BLaER1 treated with 17β-estradiol and CSF1 and Interleukin-3, amounts not matched to agents 10 nM and 100 nM (cell line): Measurements from ENCODE around the gene KCNE4.
"Not testable (repeated sequence)": the region's sequence is repeated elsewhere in the genome, so short reads cannot be mapped to it uniquely, and the experiment has no call there.

ENCODE experiments used
- H3K27ac ChIP-seq, 11 experiments: shearing (Covaris generic); formaldehyde crosslinking; 2 replicates each; pipeline ENCODE4 v1.8.1; 2022
- H3K27me3 ChIP-seq, 11 experiments: shearing (Covaris generic); formaldehyde crosslinking; 2 replicates each; pipeline ENCODE4 v1.8.1; 2022
- H3K36me3 ChIP-seq, 11 experiments: shearing (Covaris generic); formaldehyde crosslinking; 2 replicates each; pipeline ENCODE4 v1.8.1; 2022
- H3K4me1 ChIP-seq, 10 experiments: shearing (Covaris generic); formaldehyde crosslinking; 2 replicates each; pipeline ENCODE4 v1.8.1; 2022
- H3K4me2 ChIP-seq, 11 experiments: shearing (Covaris generic); formaldehyde crosslinking; 2 replicates each; pipeline ENCODE4 v1.8.1; 2022
- H3K4me3 ChIP-seq, 10 experiments: shearing (Covaris generic); formaldehyde crosslinking; 2 replicates each; pipeline ENCODE4 v1.8.1; 2022
- H3K9ac ChIP-seq, 11 experiments: shearing (Covaris generic); formaldehyde crosslinking; 2 replicates each; pipeline ENCODE4 v1.8.1; 2022
- H3K9me3 ChIP-seq, 11 experiments: shearing (Covaris generic); formaldehyde crosslinking; replicated peaks in 1 of 11; 2 replicates each; pipeline ENCODE4 v1.8.1; 2022
- H4K20me1 ChIP-seq, 11 experiments: shearing (Covaris generic); formaldehyde crosslinking; 2 replicates each; pipeline ENCODE4 v1.8.1; 2022
- Cebpa-rat ChIP-seq, 11 experiments: shearing (Covaris generic); IDR thresholded peaks; 2 replicates each; pipeline ENCODE4 v1.8.1; 2022

KCNE4 gene

GRCh38 chr2:223075301-223076270 is 23.6 kb downstream of the KCNE4 start:
- no peaks in the 10 kb centered on the region for H3K27me3 ChIP-seq
- H4K20me1 ChIP-seq = no peaks in the 10 kb centered on the region
- no peak overlapping the region for H3K9ac ChIP-seq
- no peaks in the 10 kb centered on the region for H3K36me3 ChIP-seq
- TF ChIP-seq Cebpa-rat (IDR thresholded peaks at IDR 0.05) = no peak
- peaks cover 0 to 9% (median 0%) of the 10 kb centered on the region in 11 experiments; a peak in 3 of 22 replicates for H3K9me3 ChIP-seq
- H3K4me3 ChIP-seq = no peak overlapping the region
- no peaks in the 10 kb centered on the region for H3K4me1 ChIP-seq
- H3K27ac ChIP-seq = no peak overlapping the region
- no peak overlapping the region for H3K4me2 ChIP-seq

GRCh38 chr2:223076573-223076972 is 24.6 kb downstream of the KCNE4 start:
- Histone ChIP-seq H3K27me3 (no peaks in the 10 kb centered on the region), H3K4me1 (no peaks in the 10 kb centered on the region), H3K4me3 (no peak overlapping the region), H3K27ac (no peak overlapping the region), H3K9me3 (peaks cover 0 to 9% (median 0%) of the 10 kb centered on the region in 11 experiments; a peak in 3 of 22 replicates), H3K36me3 (no peaks in the 10 kb centered on the region), H3K4me2 (no peak overlapping the region), H3K9ac (no peak overlapping the region), H4K20me1 (no peaks in the 10 kb centered on the region)
- TF ChIP-seq Cebpa-rat (IDR thresholded peaks at IDR 0.05) = no peak

- Histone ChIP-seq H3K4me2 (no peak overlapping the region), H3K9me3 (peaks cover 0 to 9% (median 0%) of the 10 kb centered on the region in 11 experiments; a peak in 3 of 22 replicates), H3K27me3 (no peaks in the 10 kb centered on the region), H3K36me3 (no peaks in the 10 kb centered on the region), H3K4me3 (no peak overlapping the region), H3K27ac (no peak overlapping the region), H3K4me1 (no peaks in the 10 kb centered on the region), H4K20me1 (no peaks in the 10 kb centered on the region), H3K9ac (no peak overlapping the region)
- no peak for TF ChIP-seq Cebpa-rat (IDR thresholded peaks at IDR 0.05)
These were observed 26.5 kb downstream of the KCNE4 start for GRCh38 chr2:223078482-223078881.

GRCh38 chr2:223079378-223079777 is 27.4 kb downstream of the KCNE4 start:
- Histone ChIP-seq H3K4me1 (no peaks in the 10 kb centered on the region), H3K4me3 (no peak overlapping the region), H3K27ac (no peak overlapping the region), H3K9me3 (peaks cover 0 to 9% (median 0%) of the 10 kb centered on the region in 11 experiments; a peak in 3 of 22 replicates), H3K9ac (no peak overlapping the region), H3K27me3 (no peaks in the 10 kb centered on the region), H3K4me2 (no peak overlapping the region), H3K36me3 (no peaks in the 10 kb centered on the region), H4K20me1 (no peaks in the 10 kb centered on the region)
- TF ChIP-seq Cebpa-rat (IDR thresholded peaks at IDR 0.05) = no peak

GRCh38 chr2:223079925-223080324 is 27.9 kb downstream of the KCNE4 start:
- Histone ChIP-seq H3K4me1 (no peaks in the 10 kb centered on the region), H3K27ac (no peak overlapping the region), H3K27me3 (no peaks in the 10 kb centered on the region), H4K20me1 (no peaks in the 10 kb centered on the region), H3K9me3 (peaks cover 0 to 9% (median 0%) of the 10 kb centered on the region in 11 experiments; a peak in 3 of 22 replicates), H3K36me3 (no peaks in the 10 kb centered on the region), H3K4me3 (no peak overlapping the region), H3K9ac (no peak overlapping the region), H3K4me2 (no peak overlapping the region)
- no peak for TF ChIP-seq Cebpa-rat (IDR thresholded peaks at IDR 0.05)

- not testable (repeated sequence) for H3K4me2 ChIP-seq, H3K4me3 ChIP-seq, H3K27ac ChIP-seq, H3K9ac ChIP-seq, H4K20me1 ChIP-seq, H3K4me1 ChIP-seq, H3K27me3 ChIP-seq, H3K9me3 ChIP-seq, H3K36me3 ChIP-seq
These were observed 28.9 kb downstream of the KCNE4 start for GRCh38 chr2:223080790-223081360.

- no peaks in the 10 kb centered on the region for H3K36me3 ChIP-seq
- H3K27ac ChIP-seq = no peak overlapping the region
- no peaks in the 10 kb centered on the region for H4K20me1 ChIP-seq
- no peak for TF ChIP-seq Cebpa-rat (IDR thresholded peaks at IDR 0.05)
- H3K27me3 ChIP-seq = no peaks in the 10 kb centered on the region
- H3K4me3 ChIP-seq = no peak overlapping the region
- H3K4me1 ChIP-seq = no peaks in the 10 kb centered on the region
- no peak overlapping the region for H3K9ac ChIP-seq
- peaks cover 0 to 5% (median 0%) of the 10 kb centered on the region in 11 experiments; a peak in 2 of 22 replicates for H3K9me3 ChIP-seq
- no peak overlapping the region for H3K4me2 ChIP-seq
These were observed 29.8 kb downstream of the KCNE4 start for GRCh38 chr2:223081789-223082188.

- no peak for TF ChIP-seq Cebpa-rat (IDR thresholded peaks at IDR 0.05)
- Histone ChIP-seq H3K9me3 (peaks cover 0 to under 1% (median 0%) of the 10 kb centered on the region in 11 experiments; a peak in 2 of 22 replicates), H3K9ac (no peak overlapping the region), H3K36me3 (no peaks in the 10 kb centered on the region), H3K4me2 (no peak overlapping the region), H3K4me3 (no peak overlapping the region), H3K27me3 (no peaks in the 10 kb centered on the region), H3K4me1 (no peaks in the 10 kb centered on the region), H3K27ac (no peak overlapping the region), H4K20me1 (no peaks in the 10 kb centered on the region)
These were observed 30.7 kb downstream of the KCNE4 start for GRCh38 chr2:223082706-223083105.

- no peak overlapping the region for H3K27ac ChIP-seq
- no peak overlapping the region for H3K4me3 ChIP-seq
- no peak for TF ChIP-seq Cebpa-rat (IDR thresholded peaks at IDR 0.05)
- H3K4me2 ChIP-seq = no peak overlapping the region
- H4K20me1 ChIP-seq = no peaks in the 10 kb centered on the region
- H3K9ac ChIP-seq = no peak overlapping the region
- no peaks in the 10 kb centered on the region for H3K4me1 ChIP-seq
- H3K36me3 ChIP-seq = no peaks in the 10 kb centered on the region
- H3K9me3 ChIP-seq = no peaks in the 10 kb centered on the region
- H3K27me3 ChIP-seq = no peaks in the 10 kb centered on the region
These were observed 31.5 kb downstream of the KCNE4 start for GRCh38 chr2:223083402-223084070.
